HTERT RPE-1 (cell line): ENCODE data around the gene NHERF1.

ENCODE experiments used
- in situ Hi-C: fragments of 300-500 bp; cut with MboI; formaldehyde crosslinking; loops from 4 replicates; pipeline ENCODE4 v1.14.3; 2020; ENCODE audit warnings: low sequenced_read_pairs

Gene NHERF1

GRCh38 chr17:74782571-74782970 lies 34.1 kb downstream of the NHERF1 start:
- in situ Hi-C loops, result no loop called here

GRCh38 chr17:74784125-74784810 lies 35.8 kb downstream of the NHERF1 start:
- in situ Hi-C loops, result no loop called here

GRCh38 chr17:74785096-74785980 lies 36.9 kb downstream of the NHERF1 start:
- in situ Hi-C loops, result no loop called here

GRCh38 chr17:74785981-74786360 lies 37.5 kb downstream of the NHERF1 start:
- in situ Hi-C loops, result no loop called here

GRCh38 chr17:74786431-74787055 lies 38.1 kb downstream of the NHERF1 start:
- in situ Hi-C loops, result no loop called here

- in situ Hi-C loops, result no loop called here
These were observed 42.0 kb downstream of the NHERF1 start for GRCh38 chr17:74790161-74791058.

GRCh38 chr17:74792586-74793105 lies 44.2 kb downstream of the NHERF1 start:
- in situ Hi-C loops, result no loop called here

- in situ Hi-C loops, result no loop called here
These were observed 47.0 kb downstream of the NHERF1 start for GRCh38 chr17:74795327-74796020.

- in situ Hi-C loops, result no loop called here
These were observed 47.8 kb downstream of the NHERF1 start for GRCh38 chr17:74796211-74796610.

- in situ Hi-C loops, result no loop called here
These were observed 48.4 kb downstream of the NHERF1 start for GRCh38 chr17:74796866-74797265.

GRCh38 chr17:74797824-74798223 lies 49.4 kb downstream of the NHERF1 start:
- in situ Hi-C loops, result no loop called here

GRCh38 chr17:74798239-74798707 lies 49.8 kb downstream of the NHERF1 start:
- in situ Hi-C loops, result no loop called here

GRCh38 chr17:74799097-74799496 lies 50.7 kb downstream of the NHERF1 start:
- in situ Hi-C loops, result no loop called here

GRCh38 chr17:74800531-74800930 lies 52.1 kb downstream of the NHERF1 start:
- in situ Hi-C loops, result no loop called here

- in situ Hi-C loops, result no loop called here
These were observed 53.5 kb downstream of the NHERF1 start for GRCh38 chr17:74801896-74802295.

GRCh38 chr17:74803388-74803930 lies 55.0 kb downstream of the NHERF1 start:
- in situ Hi-C loops, result no loop called here

GRCh38 chr17:74803971-74804370 lies 55.5 kb downstream of the NHERF1 start:
- in situ Hi-C loops, result no loop called here

GRCh38 chr17:74804683-74805082 lies 56.3 kb downstream of the NHERF1 start:
- in situ Hi-C loops, result no loop called here

GRCh38 chr17:74805591-74805991 lies 57.2 kb downstream of the NHERF1 start:
- in situ Hi-C loops, result no loop called here
